HL-60 (cell line): ENCODE data around the gene TOP2A.
"Not testable (repeated sequence)": the region's sequence is repeated elsewhere in the genome, so short reads cannot be mapped to it uniquely, and the experiment has no call there.

Source experiments
- DNase-seq, 2 experiments: peaks; one replicate each; pipeline ENCODE4 v3.0.0-alpha.2; 2010 to 2020; ENCODE audit warnings: low read depth in 1 of 2, low spot score in 1 of 2
- H3K27ac ChIP-seq: fragments of 250-450 bp; sonication (Bioruptor Pico); replicated peaks from 2 replicates; pipeline ENCODE4 v1.5.1; 2020; ENCODE audit warnings: mild to moderate bottlenecking, moderate library complexity
- H3K27me3 ChIP-seq: fragments of 250-450 bp; sonication (Bioruptor Pico); 2 replicates; pipeline ENCODE4 v1.5.1; 2021; ENCODE audit warnings: mild to moderate bottlenecking, moderate library complexity; ENCODE audit not compliant: insufficient read depth, poor library complexity, severe bottlenecking
- H3K4me3 ChIP-seq: replicated peaks from 2 replicates; pipeline ENCODE4 v1.5.1; 2011; ENCODE audit warnings: mild to moderate bottlenecking, control low read depth, low read length; ENCODE audit not compliant: insufficient read depth
- CTCF ChIP-seq: IDR thresholded peaks from one replicate; pipeline ENCODE4 v1.5.1; 2011; ENCODE audit warnings: low read length, control low read depth, inconsistent platforms; ENCODE audit not compliant: insufficient read depth
- GABPA ChIP-seq: IDR thresholded peaks from 2 replicates; pipeline ENCODE4 v1.6.1; 2012; ENCODE audit warnings: low read depth
- POLR2AphosphoS5 ChIP-seq: IDR thresholded peaks from 2 replicates; pipeline ENCODE4 v1.6.1; 2012; ENCODE audit warnings: low read depth
- REST ChIP-seq: IDR thresholded peaks from 2 replicates; pipeline ENCODE4 v1.6.1; 2012; ENCODE audit warnings: low read depth; ENCODE audit not compliant: insufficient replicate concordance
- SPI1 ChIP-seq: IDR thresholded peaks from 2 replicates; pipeline ENCODE4 v1.6.1; 2012; ENCODE audit warnings: low read depth, mild to moderate bottlenecking, borderline replicate concordance

TOP2A gene

DNA sequence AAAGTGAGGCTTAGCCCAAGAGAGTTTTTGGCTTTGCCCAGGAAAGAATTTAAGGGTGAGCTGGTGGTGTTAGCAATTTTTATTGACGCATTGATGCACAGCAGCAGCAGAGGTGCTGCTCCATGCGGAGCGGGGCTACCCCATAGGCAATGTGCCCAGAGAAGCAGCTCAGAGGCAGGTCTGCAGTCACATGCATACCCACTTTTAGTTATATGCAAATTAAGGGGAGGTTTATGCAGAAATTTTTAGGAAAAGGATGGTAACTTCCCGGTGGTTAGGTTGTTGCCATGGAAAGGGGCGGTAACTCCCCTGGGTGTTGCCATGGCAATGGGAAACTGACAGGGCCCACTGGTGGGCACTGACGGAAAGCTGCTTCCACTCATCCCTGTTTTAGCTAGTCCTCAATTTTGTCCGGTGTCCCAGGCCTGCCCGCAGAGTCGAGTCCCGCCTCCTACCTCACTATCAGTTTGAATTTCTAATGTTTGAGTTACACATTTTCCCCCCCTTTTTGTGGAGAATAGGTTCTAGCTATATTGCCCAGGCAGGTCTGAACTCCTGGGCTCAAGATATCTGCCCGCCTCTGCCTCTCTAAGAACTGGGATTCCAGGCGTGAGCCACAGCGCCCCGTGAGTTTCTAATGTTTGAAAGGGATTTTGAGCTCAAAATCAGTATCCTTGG lies 42.7 kb downstream of the TOP2A start:
- no peak overlapping the region for H3K27ac ChIP-seq
- no peaks in the 10 kb centered on the region for H3K27me3 ChIP-seq
- no peak for TF ChIP-seq POLR2AphosphoS5
- no peak for TF ChIP-seq GABPA
- no peak for TF ChIP-seq REST
- no peak for TF ChIP-seq SPI1
- TF ChIP-seq CTCF = no peak
- no peak for DNase-seq
- no peak overlapping the region for H3K4me3 ChIP-seq

DNA sequence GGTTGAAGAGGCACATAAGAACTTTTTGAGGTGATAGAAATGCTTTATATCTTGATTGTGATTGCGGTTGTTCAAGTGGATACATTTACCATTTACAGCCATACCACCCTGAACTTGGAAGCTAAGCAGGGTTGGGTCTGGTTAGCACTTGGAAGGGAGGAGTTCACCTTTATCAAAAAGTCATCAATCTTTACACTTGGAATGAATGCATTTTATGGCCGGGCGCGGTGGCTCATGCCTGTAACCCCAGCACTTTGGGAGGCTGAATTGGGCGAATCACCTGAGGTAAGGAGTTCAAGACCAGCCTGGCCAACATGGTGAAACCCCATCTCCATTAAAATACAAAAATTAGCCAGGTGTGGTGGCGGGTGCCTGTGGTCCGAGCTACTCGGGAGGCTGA lies 43.7 kb downstream of the TOP2A start:
- no peak overlapping the region for H3K27ac ChIP-seq
- H3K27me3 ChIP-seq = no peaks in the 10 kb centered on the region
- TF ChIP-seq GABPA (no peak), CTCF (no peak), POLR2AphosphoS5 (no peak), SPI1 (no peak), REST (no peak)
- H3K4me3 ChIP-seq = no peak overlapping the region
- no peak for DNase-seq

GRCh38 chr17:40373324-40373723 lies 44.4 kb downstream of the TOP2A start:
- no peak for DNase-seq
- Histone ChIP-seq H3K4me3 (no peak overlapping the region), H3K27me3 (no peaks in the 10 kb centered on the region), H3K27ac (no peak overlapping the region)
- no peak for TF ChIP-seq GABPA
- TF ChIP-seq POLR2AphosphoS5 = no peak
- no peak for TF ChIP-seq REST
- no peak for TF ChIP-seq SPI1
- TF ChIP-seq CTCF = no peak

DNA sequence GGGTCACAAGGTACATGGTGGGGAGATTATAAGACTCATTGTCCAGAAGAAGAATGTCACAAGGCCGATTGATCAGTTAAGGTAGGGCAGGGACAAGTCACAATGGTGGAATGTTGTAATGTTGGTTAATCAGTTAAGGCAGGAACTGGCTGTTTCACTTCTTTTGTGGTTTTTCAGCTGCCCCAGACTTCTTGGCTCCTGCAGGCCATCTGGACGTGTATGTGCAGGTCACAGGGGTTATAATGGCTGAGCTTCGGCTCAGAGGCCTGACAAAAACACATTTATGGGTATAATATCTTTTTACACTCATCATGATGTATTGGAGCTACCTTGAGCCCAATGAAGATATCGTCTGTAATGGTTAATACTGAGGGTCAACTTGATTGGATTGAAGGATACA lies 45.1 kb downstream of the TOP2A start:
- not testable (repeated sequence) for H3K27ac ChIP-seq, H3K27me3 ChIP-seq, H3K4me3 ChIP-seq
- DNase-seq = peak in 1 of 2 experiments; percentile 18
